Gastrocnemius medialis (tissue), 4 donors: ENCODE measurements around the gene KCTD15.

ENCODE experiments used
- CTCF ChIP-seq, 5 experiments: fragments of 450-650 bp in 3 of 5; fragments of 200-600 bp in 2 of 5; sonication (generic) in 2 of 5; IDR thresholded peaks in 4 of 5; conservative IDR thresholded peaks in 1 of 5; 1 replicate in 4 of 5; 2 replicates in 1 of 5; pipeline ENCODE4 v1.5.1; 2016 to 2019; ENCODE audit warnings: antibody characterized with exemption in 5 of 5, mild to moderate bottlenecking in 3 of 5, moderate library complexity in 3 of 5
- POLR2A ChIP-seq, 2 donors: fragments of 450-650 bp; IDR thresholded peaks; one replicate each; pipeline ENCODE4 v1.6.1; 2017; ENCODE audit warnings: antibody characterized with exemption in 2 of 2, mild to moderate bottlenecking in 2 of 2, moderate library complexity in 2 of 2

DNA sequence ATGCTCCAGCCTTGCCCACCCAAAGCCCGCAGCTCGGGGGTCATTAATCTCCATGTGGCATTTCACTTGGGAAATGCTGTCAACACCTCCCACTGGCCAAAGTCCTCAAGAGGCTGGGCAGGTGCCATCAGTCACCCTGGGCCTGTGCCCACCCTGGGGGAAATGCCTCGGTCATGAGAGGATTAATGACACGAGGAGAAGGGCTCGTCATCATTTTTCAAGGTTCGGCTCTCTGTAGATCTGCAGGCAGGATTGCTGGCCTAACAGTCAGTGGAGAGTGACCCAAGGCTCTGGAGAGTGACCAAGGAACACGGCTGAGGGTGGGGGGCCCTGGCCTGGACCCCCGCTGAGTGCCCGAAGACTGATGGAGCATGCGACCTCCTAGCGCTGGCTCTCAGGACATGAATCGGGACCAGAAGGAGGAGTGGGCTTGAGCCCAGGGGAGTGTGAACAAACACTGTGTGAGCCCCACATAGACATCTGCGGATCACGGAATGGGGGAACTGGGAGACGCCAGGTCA lies 15.2 kb upstream of the KCTD15 start:
- TF ChIP-seq CTCF (IDR thresholded peaks at IDR 0.05 in 4 of 5, conservative IDR thresholded peaks at IDR 0.05 in 1 of 5), result no peak
- no peak for TF ChIP-seq POLR2A (IDR thresholded peaks at IDR 0.05)
